ENCODE data around the gene CHI3L2.

- TF ChIP-seq, protein P1, sequence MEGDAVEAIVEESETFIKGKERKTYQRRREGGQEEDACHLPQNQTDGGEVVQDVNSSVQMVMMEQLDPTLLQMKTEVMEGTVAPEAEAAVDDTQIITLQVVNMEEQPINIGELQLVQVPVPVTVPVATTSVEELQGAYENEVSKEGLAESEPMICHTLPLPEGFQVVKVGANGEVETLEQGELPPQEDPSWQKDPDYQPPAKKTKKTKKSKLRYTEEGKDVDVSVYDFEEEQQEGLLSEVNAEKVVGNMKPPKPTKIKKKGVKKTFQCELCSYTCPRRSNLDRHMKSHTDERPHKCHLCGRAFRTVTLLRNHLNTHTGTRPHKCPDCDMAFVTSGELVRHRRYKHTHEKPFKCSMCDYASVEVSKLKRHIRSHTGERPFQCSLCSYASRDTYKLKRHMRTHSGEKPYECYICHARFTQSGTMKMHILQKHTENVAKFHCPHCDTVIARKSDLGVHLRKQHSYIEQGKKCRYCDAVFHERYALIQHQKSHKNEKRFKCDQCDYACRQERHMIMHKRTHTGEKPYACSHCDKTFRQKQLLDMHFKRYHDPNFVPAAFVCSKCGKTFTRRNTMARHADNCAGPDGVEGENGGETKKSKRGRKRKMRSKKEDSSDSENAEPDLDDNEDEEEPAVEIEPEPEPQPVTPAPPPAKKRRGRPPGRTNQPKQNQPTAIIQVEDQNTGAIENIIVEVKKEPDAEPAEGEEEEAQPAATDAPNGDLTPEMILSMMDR (IDR thresholded peaks at IDR 0.05; ENCODE audit: insufficient read depth, low read depth, low read length): no peak
- TF ChIP-seq EZH2 (IDR thresholded peaks at IDR 0.05; ENCODE audit: insufficient read depth, low read length): no peak
Observed at GRCh38 chr1:111267801-111268508, 40.4 kb downstream of the CHI3L2 start.

All from astrocyte (in vitro differentiated cells and primary cell).